Stomach (tissue), 9 donors: ENCODE data around the gene PRPF6. TPM values are rescaled to one million over a fixed set of nuclear protein-coding genes. Genes with fewer than 3 reads are reported as not detected.
A peak's percentile ranks its signal among the peaks of the same experiment; 100 is the strongest.

Experiments used
- DNase-seq, 2 donors: peaks; one replicate each; pipeline versions ENCODE4 v3.0.0 to v3.0.0-alpha.2; 2013 to 2019
- H3K27ac ChIP-seq, 5 donors: fragments of 200-600 bp in 4 of 5; sonication (generic) in 4 of 5; one replicate each; pipeline ENCODE4 v1.5.1; 2013 to 2019; ENCODE audit warnings: mild to moderate bottlenecking in 1 of 5, moderate library complexity in 1 of 5
- H3K27me3 ChIP-seq, 3 donors: fragments of 200-600 bp; sonication (generic); one replicate each; pipeline ENCODE4 v1.5.1; 2017 to 2019; ENCODE audit warnings: mixed run types in 1 of 3
- H3K36me3 ChIP-seq, 4 donors: fragments of 200-600 bp; sonication (generic); 1 replicate in 3 of 4; 2 replicates in 1 of 4; pipeline ENCODE4 v1.5.1; 2016 to 2019
- H3K4me1 ChIP-seq, 4 donors: fragments of 200-600 bp; sonication (generic); one replicate each; pipeline ENCODE4 v1.5.1; 2016 to 2019
- H3K4me3 ChIP-seq, 4 donors: fragments of 200-600 bp; sonication (generic) in 3 of 4; one replicate each; pipeline ENCODE4 v1.5.1; 2016 to 2019; ENCODE audit warnings: mild to moderate bottlenecking in 1 of 4
- H3K9me3 ChIP-seq, 4 donors: fragments of 200-600 bp; sonication (generic); one replicate each; pipeline ENCODE4 v1.5.1; 2016 to 2019
- EP300 ChIP-seq: sonication (generic); formaldehyde crosslinking; IDR thresholded peaks from one replicate; pipeline ENCODE4 v1.6.1; 2017; ENCODE audit warnings: antibody characterized with exemption
- POLR2A ChIP-seq, 4 donors: fragments of 450-650 bp; IDR thresholded peaks; one replicate each; pipeline ENCODE4 v1.6.1; 2016; ENCODE audit warnings: antibody characterized with exemption in 4 of 4, control low read depth in 2 of 4, mild to moderate bottlenecking in 1 of 4, moderate library complexity in 1 of 4
- POLR2AphosphoS5 ChIP-seq, 3 donors: sonication (generic); formaldehyde crosslinking; IDR thresholded peaks; one replicate each; pipeline ENCODE4 v1.6.1; 2016; ENCODE audit warnings: antibody characterized with exemption in 3 of 3
- WGBS, 5 donors: extraction: QIAGEN DNeasy Blood & Tissue Kit in 3 of 5; methylation state at CpG; one replicate each; pipeline versions ENCODE4 v1.1.5 to v1.1.7; 2013 to 2018; 5-methylcytosine and 5-hydroxymethylcytosine counted together
- intact Hi-C: fragments of 100-400 bp; cut with DNase I; formaldehyde crosslinking; loops from one replicate; pipeline ENCODE4 v1.15.1; 2023; ENCODE audit warnings: low total_unique reads
- polyA plus RNA-seq, 3 donors: library from polyadenylated mRNA; stranded (reverse); fragments of 200-250 nt; gene quantifications; one replicate each; pipeline ENCODE4 v1.2.3, GENCODE V29; 2013
- total RNA-seq, 5 donors: library from RNA; depleted of rRNA; stranded (reverse); fragments of >200 nt; gene quantifications; one replicate each; pipeline versions ENCODE4 v1.1.0 to v1.2.3, GENCODE V29; 2014 to 2016
- TF ChIP-seq, protein P1 (sequence below), 7 experiments: fragments of 450-650 bp in 4 of 7; fragments of 200-600 bp in 3 of 7; sonication (generic) in 3 of 7; IDR thresholded peaks; one replicate each; pipeline ENCODE4 v1.5.1; 2016 to 2019; ENCODE audit warnings: antibody characterized with exemption in 7 of 7, control low read depth in 2 of 7, mild to moderate bottlenecking in 1 of 7
- donor health status: healthy with polysubstance abuse.
- donor health status: Bipolar disorder and iron deficiency.
- donor health status: healthy.

PRPF6 gene
- total and polyA plus RNA-seq, 8 donors: 27.0 to 67.4 (median 39.6) TPM

DNA sequence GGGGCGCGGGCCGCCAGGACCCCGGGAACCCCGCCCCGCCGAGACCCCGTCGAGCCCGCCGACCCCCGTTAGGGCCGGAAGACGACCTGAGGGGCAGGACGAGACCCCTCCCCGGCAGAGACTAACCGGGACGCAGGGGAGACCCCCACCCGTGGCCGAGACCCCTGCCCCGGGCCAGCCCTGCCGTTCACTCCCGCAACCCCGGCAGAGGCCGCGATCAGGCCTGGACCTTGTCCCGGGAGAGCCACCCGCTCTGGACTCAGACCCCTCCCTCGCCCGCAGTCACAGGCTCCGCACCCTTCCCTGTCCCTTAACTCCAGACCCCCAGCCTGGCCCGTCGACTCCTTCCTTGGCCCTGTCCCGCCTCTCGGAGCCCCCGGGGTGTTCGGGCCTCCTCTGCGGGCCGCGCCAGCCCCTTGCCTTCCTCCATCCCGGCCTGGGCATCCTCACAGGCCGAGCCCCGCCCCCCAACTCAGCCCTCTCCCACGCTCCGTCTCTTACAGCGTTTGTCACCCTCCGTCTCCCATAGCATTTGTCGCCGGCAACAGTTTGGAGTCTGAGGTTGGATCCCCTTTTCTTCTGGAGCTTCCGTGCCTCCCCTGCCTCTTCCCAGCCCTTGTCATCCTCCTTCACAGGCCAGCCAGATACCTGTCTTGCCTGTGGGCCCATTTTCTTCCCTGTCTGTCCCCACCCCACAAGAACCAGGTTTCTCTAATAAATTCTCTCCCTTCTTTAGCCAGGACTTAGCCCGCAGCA is 82.6 kb downstream of the PRPF6 start:
- no peaks in the 10 kb centered on the region for H3K27me3 ChIP-seq
- 3 to 4% (median 3%) methylated on average over 31 to 51 of the region's 51 CpGs for WGBS, 5 donors
- peak overlapping the region; percentile 68 to 98 (median 96) for H3K4me3 ChIP-seq
- peak in 1 of 2 donors; percentile 60 for DNase-seq
- intact Hi-C loops: no loop called here
- H3K4me1 ChIP-seq: peaks cover 36 to 47% (median 43%) of the 10 kb centered on the region in 4 donors
- peak overlapping the region; percentile 67 to 87 (median 81) for H3K27ac ChIP-seq
- no peaks in the 10 kb centered on the region for H3K36me3 ChIP-seq
- TF ChIP-seq, protein P1, sequence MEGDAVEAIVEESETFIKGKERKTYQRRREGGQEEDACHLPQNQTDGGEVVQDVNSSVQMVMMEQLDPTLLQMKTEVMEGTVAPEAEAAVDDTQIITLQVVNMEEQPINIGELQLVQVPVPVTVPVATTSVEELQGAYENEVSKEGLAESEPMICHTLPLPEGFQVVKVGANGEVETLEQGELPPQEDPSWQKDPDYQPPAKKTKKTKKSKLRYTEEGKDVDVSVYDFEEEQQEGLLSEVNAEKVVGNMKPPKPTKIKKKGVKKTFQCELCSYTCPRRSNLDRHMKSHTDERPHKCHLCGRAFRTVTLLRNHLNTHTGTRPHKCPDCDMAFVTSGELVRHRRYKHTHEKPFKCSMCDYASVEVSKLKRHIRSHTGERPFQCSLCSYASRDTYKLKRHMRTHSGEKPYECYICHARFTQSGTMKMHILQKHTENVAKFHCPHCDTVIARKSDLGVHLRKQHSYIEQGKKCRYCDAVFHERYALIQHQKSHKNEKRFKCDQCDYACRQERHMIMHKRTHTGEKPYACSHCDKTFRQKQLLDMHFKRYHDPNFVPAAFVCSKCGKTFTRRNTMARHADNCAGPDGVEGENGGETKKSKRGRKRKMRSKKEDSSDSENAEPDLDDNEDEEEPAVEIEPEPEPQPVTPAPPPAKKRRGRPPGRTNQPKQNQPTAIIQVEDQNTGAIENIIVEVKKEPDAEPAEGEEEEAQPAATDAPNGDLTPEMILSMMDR (IDR thresholded peaks at IDR 0.05): no peak
- TF ChIP-seq POLR2AphosphoS5 (IDR thresholded peaks at IDR 0.05) (no peak), POLR2A (IDR thresholded peaks at IDR 0.05) (no peak), EP300 (no peak)
- no peaks in the 10 kb centered on the region for H3K9me3 ChIP-seq

DNA sequence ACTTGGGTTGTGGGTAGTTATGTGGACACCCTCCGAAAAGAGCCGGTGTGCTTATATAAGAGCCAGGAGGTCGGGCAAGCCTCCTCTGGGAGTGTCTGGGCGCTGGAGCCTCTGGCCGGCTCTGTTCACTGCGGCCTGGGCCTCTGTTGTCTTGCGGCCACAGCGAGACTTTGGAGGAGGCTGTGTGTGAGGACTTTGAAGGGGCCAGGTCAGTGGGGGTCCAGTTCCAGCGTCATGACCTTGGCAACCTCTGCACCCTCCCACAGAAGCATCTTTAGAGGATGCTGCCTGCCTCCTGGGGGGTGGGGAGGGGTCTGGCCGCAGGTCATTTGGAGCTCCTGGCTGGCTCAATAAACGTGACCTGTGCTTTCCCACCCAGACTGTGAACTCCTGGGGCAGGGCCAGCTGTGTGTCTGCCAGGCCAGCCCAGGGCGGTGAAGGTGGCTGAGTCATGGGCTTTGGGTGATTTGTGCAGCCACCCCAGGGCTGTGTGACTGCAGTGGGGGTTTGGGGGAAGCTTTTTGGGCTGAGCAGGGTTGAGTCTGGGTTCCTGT is 83.3 kb downstream of the PRPF6 start:
- Histone ChIP-seq H3K36me3 (no peaks in the 10 kb centered on the region), H3K4me3 (peak overlapping the region; percentile 68 to 98 (median 96)), H3K27ac (peak overlapping the region in 3 of 5 donors; percentile 81 to 87 (median 86)), H3K9me3 (no peaks in the 10 kb centered on the region), H3K4me1 (peaks cover 32 to 48% (median 37%) of the 10 kb centered on the region in 4 donors), H3K27me3 (no peaks in the 10 kb centered on the region)
- TF ChIP-seq EP300: no peak
- TF ChIP-seq, protein P1 (IDR thresholded peaks at IDR 0.05): no peak
- TF ChIP-seq POLR2A (IDR thresholded peaks at IDR 0.05): no peak
- TF ChIP-seq POLR2AphosphoS5 (IDR thresholded peaks at IDR 0.05): no peak
- peak in 1 of 2 donors; percentile 49 for DNase-seq
- WGBS, 5 donors: 22 to 46% (median 40%) methylated on average over 12 of the region's 12 CpGs
- intact Hi-C loops: no loop called here

DNA sequence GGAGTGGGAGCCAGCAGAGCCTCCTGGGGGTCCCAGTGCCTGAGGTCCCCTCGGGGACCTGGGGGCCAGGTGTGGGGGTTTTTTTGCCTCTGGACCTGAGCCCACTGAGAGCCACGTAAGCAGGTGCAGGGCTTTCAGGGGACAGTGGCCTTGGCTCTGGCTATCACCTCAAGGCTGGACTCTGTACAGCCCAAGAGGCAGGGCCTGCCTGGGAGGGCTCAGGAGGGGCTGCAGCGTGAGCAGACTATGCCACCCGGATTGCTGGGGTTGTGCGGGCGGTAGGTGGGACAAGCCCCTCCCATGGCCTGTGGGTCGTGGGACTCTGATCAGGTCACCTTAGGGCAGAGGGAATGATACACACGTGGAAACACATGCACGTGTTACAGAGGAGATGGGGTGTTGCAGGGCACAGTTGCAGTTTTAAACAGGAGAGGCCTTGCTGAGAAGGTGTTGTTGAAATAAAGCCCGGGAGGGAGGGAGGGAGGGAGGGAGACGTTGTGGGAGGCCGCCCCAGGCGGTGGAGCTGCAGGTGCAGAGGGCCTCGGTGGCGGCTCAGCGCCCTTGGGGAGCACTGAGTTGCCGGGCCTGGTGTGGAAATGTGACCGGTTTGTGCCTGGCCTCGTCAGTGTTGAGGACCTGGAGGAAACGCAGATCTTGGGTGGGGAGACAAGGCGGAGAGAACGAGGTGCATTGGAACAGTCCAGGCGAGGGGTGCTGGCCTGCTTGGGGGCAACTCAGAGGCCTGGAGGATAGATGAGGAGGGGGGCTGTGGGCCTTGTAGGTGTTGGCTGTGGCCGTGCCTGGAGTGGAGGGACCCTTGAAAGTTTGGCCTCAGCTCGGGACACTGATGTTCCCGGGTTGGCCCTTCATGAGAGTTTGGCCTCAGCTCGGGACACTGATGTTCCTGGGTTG is 84.4 kb downstream of the PRPF6 start:
- TF ChIP-seq POLR2A (IDR thresholded peaks at IDR 0.05) (no peak), EP300 (no peak), POLR2AphosphoS5 (IDR thresholded peaks at IDR 0.05) (no peak)
- TF ChIP-seq, protein P1 (IDR thresholded peaks at IDR 0.05): no peak
- 43 to 56% (median 49%) methylated on average over 26 to 27 of the region's 27 CpGs for WGBS, 5 donors
- Histone ChIP-seq H3K36me3 (peaks cover 0 to 5% (median under 1%) of the 10 kb centered on the region in 4 donors), H3K27ac (no peak overlapping the region), H3K9me3 (no peaks in the 10 kb centered on the region), H3K27me3 (no peaks in the 10 kb centered on the region), H3K4me3 (no peak overlapping the region), H3K4me1 (peaks cover 31 to 55% (median 37%) of the 10 kb centered on the region in 4 donors)
- no peak for DNase-seq
- intact Hi-C loops: no loop called here

DNA sequence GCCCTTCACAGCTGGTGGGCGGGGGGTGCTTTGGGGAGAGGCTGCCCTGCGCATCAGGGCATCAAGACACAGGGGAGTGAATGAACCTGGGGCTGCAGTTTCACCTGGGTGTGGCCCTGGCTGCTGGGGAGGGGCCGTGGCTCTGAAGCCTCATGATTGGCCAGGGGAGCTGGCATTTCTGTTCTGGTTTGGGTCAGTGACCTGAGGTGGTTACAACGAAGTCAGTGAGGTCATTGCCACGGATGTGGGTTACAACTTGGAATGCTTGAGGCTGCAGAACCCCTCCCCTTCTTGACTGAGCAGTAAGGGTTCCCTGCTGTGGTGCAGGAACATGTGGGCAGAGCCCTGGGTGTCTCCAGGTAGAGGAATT is 85.0 kb downstream of the PRPF6 start:
- peak in 1 of 2 donors; percentile 55 for DNase-seq
- no peak overlapping the region for H3K4me3 ChIP-seq
- intact Hi-C loops: no loop called here
- H3K36me3 ChIP-seq: peaks cover 0 to 8% (median 5%) of the 10 kb centered on the region in 4 donors
- no peaks in the 10 kb centered on the region for H3K9me3 ChIP-seq
- H3K27me3 ChIP-seq: no peaks in the 10 kb centered on the region
- WGBS, 5 donors: 33 to 48% (median 36%) methylated on average over 4 to 5 of the region's 5 CpGs
- peaks cover 31 to 55% (median 37%) of the 10 kb centered on the region in 4 donors for H3K4me1 ChIP-seq
- TF ChIP-seq POLR2AphosphoS5 (IDR thresholded peaks at IDR 0.05): no peak
- no peak for TF ChIP-seq POLR2A (IDR thresholded peaks at IDR 0.05)
- no peak for TF ChIP-seq EP300
- TF ChIP-seq, protein P1 (IDR thresholded peaks at IDR 0.05): no peak
- no peak overlapping the region for H3K27ac ChIP-seq
